Heart left ventricle (tissue), 16 donors: ENCODE results near the gene TPST1. TPM values are rescaled to one million over a fixed set of nuclear protein-coding genes. Genes with fewer than 3 reads are reported as not detected.

Source experiments
- ATAC-seq, 4 donors: fragments of 200-7000 bp; cut with Tn5 transposase; one replicate each; pipeline ENCODE4 v1.9.1; 2020 to 2022; ENCODE audit warnings: moderate library complexity in 4 of 4, mild to moderate bottlenecking in 3 of 4, moderate number of reproducible peaks in 1 of 4
- DNase-seq, 5 donors: peaks; one replicate each; pipeline ENCODE4 v3.0.0-alpha.2; 2020
- H3K27ac ChIP-seq, 12 donors: fragments of 200-600 bp; sonication (generic) in 4 of 12; one replicate each; pipeline versions ENCODE4 v1.5.0 to v1.8.0; 2016 to 2022; ENCODE audit warnings: mild to moderate bottlenecking in 2 of 12
- H3K27me3 ChIP-seq, 9 donors: fragments of 200-600 bp; sonication (generic) in 2 of 9; one replicate each; pipeline versions ENCODE4 v1.5.1 to v1.8.0; 2016 to 2022; ENCODE audit warnings: mild to moderate bottlenecking in 3 of 9
- H3K36me3 ChIP-seq, 9 donors: fragments of 200-600 bp; sonication (generic) in 2 of 9; one replicate each; pipeline versions ENCODE4 v1.5.0 to v1.8.0; 2018 to 2022; ENCODE audit warnings: mild to moderate bottlenecking in 2 of 9
- H3K4me1 ChIP-seq, 12 donors: fragments of 200-600 bp; sonication (generic) in 4 of 12; one replicate each; pipeline versions ENCODE4 v1.5.0 to v1.8.0; 2016 to 2022; ENCODE audit warnings: mild to moderate bottlenecking in 3 of 12
- H3K4me3 ChIP-seq, 12 donors: fragments of 200-600 bp; sonication (generic) in 4 of 12; one replicate each; pipeline versions ENCODE4 v1.5.0 to v1.8.0; 2017 to 2022; ENCODE audit warnings: mild to moderate bottlenecking in 9 of 12, moderate library complexity in 4 of 12
- H3K9me3 ChIP-seq, 12 donors: fragments of 200-600 bp; sonication (generic) in 4 of 12; one replicate each; pipeline versions ENCODE4 v1.5.0 to v1.8.0; 2016 to 2022; ENCODE audit warnings: mild to moderate bottlenecking in 1 of 12
- POLR2A ChIP-seq, 2 donors: fragments of 450-650 bp; IDR thresholded peaks; one replicate each; pipeline ENCODE4 v1.6.1; 2017; ENCODE audit warnings: antibody characterized with exemption in 2 of 2, mild to moderate bottlenecking in 2 of 2, moderate library complexity in 2 of 2
- WGBS, 4 donors: extraction: QIAGEN DNeasy Blood & Tissue Kit in 2 of 4; methylation state at CpG; one replicate each; pipeline versions ENCODE4 v1.1.5 to v1.1.7; 2013 to 2018; 5-methylcytosine and 5-hydroxymethylcytosine counted together
- intact Hi-C, 10 donors: fragments of 100-400 bp; cut with DNase I; formaldehyde crosslinking; loops; one replicate each; pipeline versions ENCODE4 v1.11.1 to v1.14.2; 2022
- polyA plus RNA-seq, 2 donors: library from polyadenylated mRNA; stranded (reverse); fragments of 200-250 nt; gene quantifications; one replicate each; pipeline ENCODE4 v1.2.3, GENCODE V29; 2013
- total RNA-seq, 9 donors: library from RNA; depleted of rRNA in 2 of 9; stranded (reverse); fragments of >200 nt in 2 of 9; fragmentation: NEBNext Ultra II Directional in 3 of 9; extraction: Animal tissue kit (Norgen Biotek cat#: 25700) in 3 of 9; gene quantifications; one replicate each; pipeline versions ENCODE4 v1.1.0 to v1.2.4, GENCODE V29; 2016 to 2023
- TF ChIP-seq, protein P1 (sequence below), 12 donors: fragments of 200-600 bp; sonication (generic) in 4 of 12; IDR thresholded peaks; one replicate each; pipeline versions ENCODE4 v1.5.0 to v1.8.0; 2018 to 2022; ENCODE audit warnings: antibody characterized with exemption in 12 of 12, mild to moderate bottlenecking in 5 of 12
- donor health status: ischemic (EF 13 %, LVEDD 7.1; RV severe dilation, severe dysfunction).
- donor health status: healthy with polysubstance abuse.
- donor health status: DM: no; HTN: yes; CAD: no.
- donor health status: DM: no; HTN: no; CAD: no.
- donor health status: ischemic (EF 25% LVEDD 6.9; RV normal size, moderate dysfunction).
- donor health status: ischemic (EF 25% LVEDD 5.7; RV mildly dilated, moderate dysfunction).
- donor health status: healthy.
- donor health status: DM: yes; HTN: yes; CAD: no.
- donor health status: ischemic (EF 35%, LVEDD 5.7; RV mildly dilated, moderate dysfunction).
- donor health status: nonischemic (EF 11% LVEDD 7.7; RV severe dilation, severe dysfunction).
- donor health status: DM: yes; HTN: yes; CAD: no.
- donor health status: PGD.
- donor health status: ischemic (EF 29% LVEDD 5.4; RV normal size, mild dysfunction).
- donor health status: nonischemic (EF 23%, LVEDD 6.1; RV moderate dilation, normal function).

Gene TPST1
- total and polyA plus RNA-seq, 11 donors: 1.9 to 10.8 (median 5.5) TPM

DNA sequence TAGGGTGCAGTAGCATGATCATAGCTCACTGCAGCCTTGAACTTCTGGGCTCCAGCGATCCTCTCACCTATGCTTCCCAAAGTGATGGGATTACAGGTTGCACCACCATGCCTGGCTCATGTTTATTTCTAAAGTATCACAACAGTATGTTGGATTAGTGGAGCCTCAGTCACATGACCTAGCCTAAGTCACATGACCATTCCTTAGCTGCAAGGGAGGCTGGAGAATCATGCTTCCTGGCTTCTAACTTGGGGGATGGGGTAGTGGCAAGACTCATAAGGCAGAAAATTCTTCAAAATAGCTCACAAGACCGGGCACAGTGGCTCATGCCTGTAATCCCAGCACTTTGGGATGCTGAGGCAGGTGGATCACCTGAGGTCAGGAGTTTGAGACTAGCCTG lies 26.9 kb upstream of the TPST1 start:
- no peak overlapping the region for H3K27ac ChIP-seq
- 91 to 100% (median 95%) methylated on average over 2 of the region's 2 CpGs for WGBS, 4 donors
- H3K27me3 ChIP-seq: no peaks in the 10 kb centered on the region
- no peaks in the 10 kb centered on the region for H3K4me1 ChIP-seq
- H3K36me3 ChIP-seq: no peaks in the 10 kb centered on the region
- TF ChIP-seq, protein P1, sequence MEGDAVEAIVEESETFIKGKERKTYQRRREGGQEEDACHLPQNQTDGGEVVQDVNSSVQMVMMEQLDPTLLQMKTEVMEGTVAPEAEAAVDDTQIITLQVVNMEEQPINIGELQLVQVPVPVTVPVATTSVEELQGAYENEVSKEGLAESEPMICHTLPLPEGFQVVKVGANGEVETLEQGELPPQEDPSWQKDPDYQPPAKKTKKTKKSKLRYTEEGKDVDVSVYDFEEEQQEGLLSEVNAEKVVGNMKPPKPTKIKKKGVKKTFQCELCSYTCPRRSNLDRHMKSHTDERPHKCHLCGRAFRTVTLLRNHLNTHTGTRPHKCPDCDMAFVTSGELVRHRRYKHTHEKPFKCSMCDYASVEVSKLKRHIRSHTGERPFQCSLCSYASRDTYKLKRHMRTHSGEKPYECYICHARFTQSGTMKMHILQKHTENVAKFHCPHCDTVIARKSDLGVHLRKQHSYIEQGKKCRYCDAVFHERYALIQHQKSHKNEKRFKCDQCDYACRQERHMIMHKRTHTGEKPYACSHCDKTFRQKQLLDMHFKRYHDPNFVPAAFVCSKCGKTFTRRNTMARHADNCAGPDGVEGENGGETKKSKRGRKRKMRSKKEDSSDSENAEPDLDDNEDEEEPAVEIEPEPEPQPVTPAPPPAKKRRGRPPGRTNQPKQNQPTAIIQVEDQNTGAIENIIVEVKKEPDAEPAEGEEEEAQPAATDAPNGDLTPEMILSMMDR (IDR thresholded peaks at IDR 0.05): no peak
- TF ChIP-seq POLR2A (IDR thresholded peaks at IDR 0.05): no peak
- H3K9me3 ChIP-seq: no peaks in the 10 kb centered on the region
- DNase-seq (no peak), ATAC-seq (no peak)
- intact Hi-C loops: no loop called here
- no peak overlapping the region for H3K4me3 ChIP-seq

DNA sequence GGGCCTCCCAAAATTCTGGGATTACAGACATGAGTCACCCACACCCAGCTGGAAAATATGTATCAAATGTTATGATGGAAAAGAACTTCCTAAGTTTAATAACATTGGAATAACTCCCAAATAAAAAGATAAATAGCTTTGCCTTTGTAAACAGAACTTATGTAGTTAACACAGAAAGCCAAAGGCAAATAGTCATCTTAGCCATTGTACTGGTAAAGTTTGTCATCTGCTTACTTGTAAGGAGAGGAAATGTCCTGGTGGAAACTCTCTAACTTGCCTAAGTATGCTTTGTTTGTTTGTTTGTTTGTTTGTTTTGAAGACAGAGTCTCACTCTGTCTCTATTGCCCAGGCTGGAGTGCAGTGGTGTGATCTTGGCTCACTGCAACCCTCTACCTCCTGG lies 23.8 kb upstream of the TPST1 start:
- H3K27ac ChIP-seq: no peak overlapping the region
- intact Hi-C loops: no loop called here
- no peaks in the 10 kb centered on the region for H3K9me3 ChIP-seq
- H3K36me3 ChIP-seq: no peaks in the 10 kb centered on the region
- TF ChIP-seq, protein P1 (IDR thresholded peaks at IDR 0.05): no peak
- no peak for TF ChIP-seq POLR2A (IDR thresholded peaks at IDR 0.05)
- DNase-seq (no peak), ATAC-seq (no peak)
- no peak overlapping the region for H3K4me3 ChIP-seq
- H3K27me3 ChIP-seq: no peaks in the 10 kb centered on the region
- H3K4me1 ChIP-seq: no peaks in the 10 kb centered on the region

DNA sequence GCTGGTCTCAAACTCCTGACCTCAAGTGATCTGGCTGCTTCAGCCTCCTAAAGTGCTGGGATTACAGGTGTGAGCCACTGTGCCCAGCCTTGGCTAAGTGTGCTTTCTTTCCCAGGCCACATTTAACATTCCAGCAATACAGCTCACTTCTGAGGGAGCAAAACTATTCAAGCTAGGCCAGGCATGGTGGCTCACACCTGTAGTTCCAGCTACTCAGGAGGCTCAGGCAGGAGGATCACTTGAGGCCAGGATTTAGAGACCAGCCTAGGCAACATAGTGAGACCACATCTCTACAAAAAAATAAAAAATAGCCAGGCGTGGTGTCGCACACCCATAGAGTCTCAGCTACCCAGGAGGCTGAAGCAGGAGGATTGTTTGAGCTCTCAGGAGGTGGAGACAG lies 23.3 kb upstream of the TPST1 start:
- no peaks in the 10 kb centered on the region for H3K9me3 ChIP-seq
- no peaks in the 10 kb centered on the region for H3K27me3 ChIP-seq
- TF ChIP-seq POLR2A (IDR thresholded peaks at IDR 0.05): no peak
- WGBS, 4 donors: 96 to 98% (median 97%) methylated on average over 2 of the region's 2 CpGs
- H3K4me1 ChIP-seq: no peaks in the 10 kb centered on the region
- H3K27ac ChIP-seq: no peak overlapping the region
- ATAC-seq (no peak), DNase-seq (no peak)
- no peaks in the 10 kb centered on the region for H3K36me3 ChIP-seq
- intact Hi-C loops: no loop called here
- H3K4me3 ChIP-seq: no peak overlapping the region

DNA sequence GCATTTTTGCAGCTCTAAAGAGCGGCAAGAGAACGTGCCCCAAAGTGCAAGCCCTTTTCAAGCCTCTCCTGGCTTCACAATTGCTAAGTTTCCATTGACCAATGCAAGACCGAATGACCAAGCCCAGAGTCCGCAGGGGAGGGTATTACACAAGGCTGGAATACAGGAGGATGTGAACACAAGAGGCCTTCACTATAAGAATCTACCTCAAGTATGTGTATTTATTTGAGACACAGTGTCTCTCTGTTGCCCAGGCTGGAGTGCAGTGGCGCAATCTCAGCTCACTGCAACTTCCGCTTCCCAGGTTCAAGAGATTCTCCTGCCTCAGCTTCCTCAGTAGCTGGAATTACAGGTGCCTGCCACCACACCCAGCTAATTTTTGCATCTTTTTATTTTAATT lies 22.2 kb upstream of the TPST1 start:
- WGBS, 4 donors: 92 to 99% (median 96%) methylated on average over 6 of the region's 6 CpGs
- ATAC-seq: no peak

DNA sequence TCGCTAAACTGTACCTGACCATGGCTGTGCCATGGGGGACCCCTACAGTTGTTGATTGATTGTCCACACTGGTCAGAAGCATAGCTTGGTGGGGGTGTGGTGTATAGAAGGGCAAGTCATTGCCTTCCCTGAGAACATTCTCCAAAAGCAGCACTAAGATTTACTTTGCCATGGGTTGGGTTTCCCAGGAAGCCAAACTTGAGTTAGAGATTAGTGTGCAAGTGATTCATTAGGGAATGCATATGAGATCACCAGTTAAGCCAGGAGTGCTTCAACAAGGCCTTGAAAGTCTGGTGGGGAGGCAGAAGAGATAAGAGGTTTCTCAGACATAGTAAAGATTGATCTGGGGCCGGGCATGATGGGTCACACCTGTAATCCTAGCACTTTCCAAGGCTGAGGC lies 21.4 kb upstream of the TPST1 start:
- intact Hi-C loops: no loop called here
- H3K27me3 ChIP-seq: no peaks in the 10 kb centered on the region
- WGBS, 4 donors: 73 to 81% (median 78%) methylated on average over 2 of the region's 2 CpGs
- no peaks in the 10 kb centered on the region for H3K4me1 ChIP-seq
- H3K4me3 ChIP-seq: no peak overlapping the region
- ATAC-seq: no peak
- H3K9me3 ChIP-seq: no peaks in the 10 kb centered on the region
- TF ChIP-seq, protein P1 (IDR thresholded peaks at IDR 0.05): no peak
- TF ChIP-seq POLR2A (IDR thresholded peaks at IDR 0.05): no peak
- no peak for DNase-seq
- no peak overlapping the region for H3K27ac ChIP-seq
- H3K36me3 ChIP-seq: no peaks in the 10 kb centered on the region

More for the DNA sequence above, 22.2 kb upstream of the TPST1 start:
- Histone ChIP-seq H3K4me3 (no peak overlapping the region), H3K9me3 (no peaks in the 10 kb centered on the region), H3K36me3 (no peaks in the 10 kb centered on the region), H3K27ac (no peak overlapping the region), H3K27me3 (no peaks in the 10 kb centered on the region), H3K4me1 (no peaks in the 10 kb centered on the region)
- DNase-seq: no peak
- intact Hi-C loops: no loop called here
- TF ChIP-seq, protein P1 (IDR thresholded peaks at IDR 0.05): no peak
- TF ChIP-seq POLR2A (IDR thresholded peaks at IDR 0.05): no peak
